ENCODE measurements around the gene HPCAL1. TPM values are rescaled to one million over a fixed set of nuclear protein-coding genes. Genes with fewer than 3 reads are reported as not detected.

HPCAL1 gene
- total RNA-seq, 1 experiment from 2014 or later: 312 TPM

GRCh38 chr2:10408649-10409579 lies 106.2 kb downstream of the HPCAL1 start:
- TSS peak; percentile 70 for BruUV-seq (replicated peaks)
- Histone ChIP-seq H3K4me1 (ENCODE audit: insufficient read depth, low read length) (peaks cover 70% of the 10 kb centered on the region), H3K9me3 (ENCODE audit: low read length) (no peaks in the 10 kb centered on the region), H3K27me3 (ENCODE audit: low read length) (no peaks in the 10 kb centered on the region), H3K36me3 (ENCODE audit: low read depth, low read length) (peaks cover 38% of the 10 kb centered on the region), H3K79me2 (ENCODE audit: low read length) (peaks cover 65% of the 10 kb centered on the region), H2AFZ (ENCODE audit: low read length) (no peak overlapping the region), H3K27ac (ENCODE audit: low read length) (peak overlapping the region; percentile 99), H4K20me1 (ENCODE audit: low read length) (no peaks in the 10 kb centered on the region), H3K4me2 (ENCODE audit: low read length) (peak overlapping the region; percentile 73), H3K4me3 (ENCODE audit: low read length) (no peak overlapping the region), H3F3A (ENCODE audit: low read length, unreplicated experiment) (peaks cover 29% of the 10 kb centered on the region), H3K9ac (ENCODE audit: low read length) (peak overlapping the region; percentile 82), H3K9me2 (replicated peaks; ENCODE audit: low read length) (no peaks in the 10 kb centered on the region)
- TF ChIP-seq EZH2 (IDR thresholded peaks at IDR 0.05; ENCODE audit: low read length, unreplicated experiment): no peak
- peak; percentile 97 for TF ChIP-seq CTCF (conservative IDR thresholded peaks at IDR 0.05; ENCODE audit: low read depth, low read length)
- ATAC-seq (peak; percentile 39), DNase-seq (peak; percentile 92)
- CTCF ChIA-PET: interaction anchor here (0.5 to 1.9 kb wide), 28 partner anchors 15 to 437 kb away, joined by 3 to 14 read pairs (median 4); partner anchors contain the start of gene HPCAL1
- POLR2A ChIA-PET (ENCODE audit: unreplicated experiment): interaction anchor here (0.6 to 1.3 kb wide), 6 partner anchors 19 to 324 kb away, joined by 3 to 6 read pairs (median 5); no protein-coding TSS in a partner anchor
- intact Hi-C loops (cut with micrococcal nuclease): loop anchor here (1.0 to 5.0 kb wide), 5 partner anchors 72 to 285 kb away; partner anchors contain the start of gene HPCAL1

GRCh38 chr2:10410001-10410822 lies 107.5 kb downstream of the HPCAL1 start:
- Histone ChIP-seq H3K79me2 (ENCODE audit: low read length) (peaks cover 62% of the 10 kb centered on the region), H3K27me3 (ENCODE audit: low read length) (no peaks in the 10 kb centered on the region), H3K4me1 (ENCODE audit: insufficient read depth, low read length) (peaks cover 66% of the 10 kb centered on the region), H3F3A (ENCODE audit: low read length, unreplicated experiment) (peaks cover 22% of the 10 kb centered on the region), H3K4me3 (ENCODE audit: low read length) (no peak overlapping the region), H3K9me2 (replicated peaks; ENCODE audit: low read length) (no peaks in the 10 kb centered on the region), H3K9me3 (ENCODE audit: low read length) (no peaks in the 10 kb centered on the region), H2AFZ (ENCODE audit: low read length) (no peak overlapping the region), H3K4me2 (ENCODE audit: low read length) (no peak overlapping the region), H3K9ac (ENCODE audit: low read length) (no peak overlapping the region), H3K36me3 (ENCODE audit: low read depth, low read length) (peaks cover 35% of the 10 kb centered on the region), H4K20me1 (ENCODE audit: low read length) (no peaks in the 10 kb centered on the region), H3K27ac (ENCODE audit: low read length) (no peak overlapping the region)
- ATAC-seq (no peak), DNase-seq (no peak)
- CTCF ChIA-PET: interaction anchor here (0.5 to 1.4 kb wide), 4 partner anchors 50 to 139 kb away, joined by 3 to 11 read pairs (median 4); partner anchors contain the start of gene HPCAL1
- POLR2A ChIA-PET (ENCODE audit: unreplicated experiment): no interaction called here
- no peak for TF ChIP-seq EZH2phosphoT487 (IDR thresholded peaks at IDR 0.05; ENCODE audit: borderline replicate concordance, low read length)
- TF ChIP-seq CTCF (conservative IDR thresholded peaks at IDR 0.05; ENCODE audit: low read depth, low read length): no peak
- no peak for TF ChIP-seq EZH2 (IDR thresholded peaks at IDR 0.05; ENCODE audit: low read length, unreplicated experiment)
- BruUV-seq (replicated peaks): no TSS peak
- intact Hi-C loops (cut with micrococcal nuclease): no loop called here
